Activated CD8-positive, alpha-beta memory T cell treated with anti-CD3 and anti-CD28 coated beads, Interleukin-2, amount 10 ng/mL, durations not matched to agents 7 days and 5 days (primary cell): ENCODE measurements around the gene CCM2. TPM values are rescaled to one million over a fixed set of nuclear protein-coding genes. Genes with fewer than 3 reads are reported as not detected.

Source experiments
- ATAC-seq: fragments of 150-1000 bp; cut with Tn5 transposase; one replicate; pipeline ENCODE4 v1.10.0; 2021; ENCODE audit warnings: moderate library complexity
- CTCF ChIA-PET: fragments of 350-600 bp; sonication (Branson Sonifier 250); formaldehyde crosslinking; loops from one replicate; lab custom pipeline; 2021; ENCODE audit warnings: antibody characterized with exemption; lab: Charles Lee
- DNase-seq: peaks from one replicate; pipeline ENCODE4 v3.0.0-alpha.2; 2020
- H3K27ac Mint-ChIP-seq: one replicate; pipeline ENCODE4 v1.8.0; 2021; ENCODE audit warnings: mild to moderate bottlenecking, mixed read lengths
- H3K27me3 Mint-ChIP-seq: one replicate; pipeline ENCODE4 v1.8.0; 2021; ENCODE audit warnings: mixed read lengths
- H3K36me3 Mint-ChIP-seq: one replicate; pipeline ENCODE4 v1.8.0; 2021; ENCODE audit warnings: mild to moderate bottlenecking, mixed read lengths
- H3K4me1 Mint-ChIP-seq: one replicate; pipeline ENCODE4 v1.8.0; 2021; ENCODE audit warnings: mixed read lengths
- H3K4me3 Mint-ChIP-seq: one replicate; pipeline ENCODE4 v1.8.0; 2021; ENCODE audit warnings: mild to moderate bottlenecking, moderate library complexity, mixed read lengths
- H3K9me3 Mint-ChIP-seq: one replicate; pipeline ENCODE4 v1.8.0; 2022; ENCODE audit warnings: low read depth, mixed read lengths
- total RNA-seq, 2 experiments: library from RNA; stranded (reverse); gene quantifications; one replicate each; pipeline ENCODE4 v1.2.3, GENCODE V29; 2021

Gene CCM2
- total RNA-seq, 2 experiments from 2014 or later, result 87.5 to 113 TPM

GRCh38 chr7:45061352-45061751 is 61.4 kb downstream of the CCM2 start:
- no peak for ATAC-seq
- no peaks in the 10 kb centered on the region for H3K9me3 Mint-ChIP-seq
- no peak overlapping the region for H3K4me3 Mint-ChIP-seq
- H3K27me3 Mint-ChIP-seq, result no peaks in the 10 kb centered on the region
- peaks cover 57% of the 10 kb centered on the region for H3K36me3 Mint-ChIP-seq
- CTCF ChIA-PET, result no interaction called here
- H3K27ac Mint-ChIP-seq, result peak overlapping the region; percentile 15
- no peak for DNase-seq
- H3K4me1 Mint-ChIP-seq, result peaks cover 24% of the 10 kb centered on the region

- H3K4me3 Mint-ChIP-seq, result no peak overlapping the region
- DNase-seq (no peak), ATAC-seq (no peak)
- no peaks in the 10 kb centered on the region for H3K27me3 Mint-ChIP-seq
- CTCF ChIA-PET, result no interaction called here
- H3K4me1 Mint-ChIP-seq, result peaks cover 24% of the 10 kb centered on the region
- H3K36me3 Mint-ChIP-seq, result peaks cover 58% of the 10 kb centered on the region
- peak overlapping the region; percentile 15 for H3K27ac Mint-ChIP-seq
- H3K9me3 Mint-ChIP-seq, result no peaks in the 10 kb centered on the region
Measured at GRCh38 chr7:45061806-45062425, 61.9 kb downstream of the CCM2 start.

GRCh38 chr7:45064047-45064725 is 64.2 kb downstream of the CCM2 start:
- peaks cover 28% of the 10 kb centered on the region for H3K4me1 Mint-ChIP-seq
- no peak for DNase-seq
- H3K4me3 Mint-ChIP-seq, result no peak overlapping the region
- CTCF ChIA-PET, result no interaction called here
- peaks cover 55% of the 10 kb centered on the region for H3K36me3 Mint-ChIP-seq
- ATAC-seq, result no peak
- no peaks in the 10 kb centered on the region for H3K9me3 Mint-ChIP-seq
- H3K27ac Mint-ChIP-seq, result no peak overlapping the region
- H3K27me3 Mint-ChIP-seq, result no peaks in the 10 kb centered on the region

GRCh38 chr7:45065031-45065995 is 65.3 kb downstream of the CCM2 start:
- CTCF ChIA-PET, result interaction anchor here (0.9 kb wide), 1 partner anchor 93 kb away, joined by 3 read pairs; no protein-coding TSS in a partner anchor
- Mint-ChIP-seq H3K4me3 (no peak overlapping the region), H3K9me3 (no peaks in the 10 kb centered on the region), H3K36me3 (peaks cover 57% of the 10 kb centered on the region), H3K4me1 (peaks cover 25% of the 10 kb centered on the region), H3K27ac (peak overlapping the region; percentile 58), H3K27me3 (no peaks in the 10 kb centered on the region)
- no peak for DNase-seq
- no peak for ATAC-seq

GRCh38 chr7:45066409-45066808 is 66.4 kb downstream of the CCM2 start:
- H3K27me3 Mint-ChIP-seq, result no peaks in the 10 kb centered on the region
- no peaks in the 10 kb centered on the region for H3K9me3 Mint-ChIP-seq
- DNase-seq (no peak), ATAC-seq (no peak)
- H3K36me3 Mint-ChIP-seq, result peaks cover 53% of the 10 kb centered on the region
- no peak overlapping the region for H3K4me3 Mint-ChIP-seq
- H3K4me1 Mint-ChIP-seq, result peaks cover 17% of the 10 kb centered on the region
- CTCF ChIA-PET, result interaction anchor here (0.9 kb wide), 1 partner anchor 94 kb away, joined by 3 read pairs; no protein-coding TSS in a partner anchor
- H3K27ac Mint-ChIP-seq, result no peak overlapping the region

GRCh38 chr7:45067582-45067981 is 67.6 kb downstream of the CCM2 start:
- H3K27ac Mint-ChIP-seq, result no peak overlapping the region
- H3K4me1 Mint-ChIP-seq, result peaks cover 10% of the 10 kb centered on the region
- H3K4me3 Mint-ChIP-seq, result no peak overlapping the region
- H3K36me3 Mint-ChIP-seq, result peaks cover 51% of the 10 kb centered on the region
- H3K9me3 Mint-ChIP-seq, result no peaks in the 10 kb centered on the region
- ATAC-seq (no peak), DNase-seq (no peak)
- CTCF ChIA-PET, result no interaction called here
- H3K27me3 Mint-ChIP-seq, result no peaks in the 10 kb centered on the region

GRCh38 chr7:45068236-45069023 is 68.4 kb downstream of the CCM2 start:
- Mint-ChIP-seq H3K36me3 (peaks cover 54% of the 10 kb centered on the region), H3K27me3 (no peaks in the 10 kb centered on the region), H3K4me3 (no peak overlapping the region), H3K27ac (no peak overlapping the region), H3K9me3 (no peaks in the 10 kb centered on the region), H3K4me1 (peaks cover 10% of the 10 kb centered on the region)
- no peak for ATAC-seq
- CTCF ChIA-PET, result interaction anchor here (1.3 kb wide), 1 partner anchor 67 kb away, joined by 4 read pairs; no protein-coding TSS in a partner anchor
- DNase-seq, result no peak

- Mint-ChIP-seq H3K4me3 (no peak overlapping the region), H3K27me3 (no peaks in the 10 kb centered on the region), H3K4me1 (peaks cover 10% of the 10 kb centered on the region), H3K36me3 (peaks cover 50% of the 10 kb centered on the region), H3K27ac (no peak overlapping the region), H3K9me3 (no peaks in the 10 kb centered on the region)
- CTCF ChIA-PET, result interaction anchor here (1.3 to 1.8 kb wide), 2 partner anchors 66 to 212 kb away, joined by 4 read pairs; no protein-coding TSS in a partner anchor
- ATAC-seq, result no peak
- DNase-seq, result no peak
Measured at GRCh38 chr7:45069444-45070253, 69.6 kb downstream of the CCM2 start.

- no peak for DNase-seq
- Mint-ChIP-seq H3K4me3 (no peak overlapping the region), H3K9me3 (no peaks in the 10 kb centered on the region), H3K4me1 (peaks cover 10% of the 10 kb centered on the region), H3K27ac (no peak overlapping the region), H3K36me3 (peaks cover 50% of the 10 kb centered on the region), H3K27me3 (no peaks in the 10 kb centered on the region)
- CTCF ChIA-PET, result interaction anchor here (1.8 kb wide), 1 partner anchor 212 kb away, joined by 4 read pairs; no protein-coding TSS in a partner anchor
- ATAC-seq, result no peak
Measured at GRCh38 chr7:45070254-45070642, 70.2 kb downstream of the CCM2 start.

- H3K4me3 Mint-ChIP-seq, result no peak overlapping the region
- H3K27ac Mint-ChIP-seq, result no peak overlapping the region
- no peak for DNase-seq
- CTCF ChIA-PET, result no interaction called here
- H3K9me3 Mint-ChIP-seq, result no peaks in the 10 kb centered on the region
- H3K36me3 Mint-ChIP-seq, result peaks cover 49% of the 10 kb centered on the region
- H3K4me1 Mint-ChIP-seq, result peaks cover 10% of the 10 kb centered on the region
- no peak for ATAC-seq
- H3K27me3 Mint-ChIP-seq, result no peaks in the 10 kb centered on the region
Measured at GRCh38 chr7:45071528-45071927, 71.5 kb downstream of the CCM2 start.

- ATAC-seq (no peak), DNase-seq (no peak)
- no peak overlapping the region for H3K4me3 Mint-ChIP-seq
- no peaks in the 10 kb centered on the region for H3K27me3 Mint-ChIP-seq
- CTCF ChIA-PET, result no interaction called here
- peaks cover 10% of the 10 kb centered on the region for H3K4me1 Mint-ChIP-seq
- H3K9me3 Mint-ChIP-seq, result no peaks in the 10 kb centered on the region
- peaks cover 48% of the 10 kb centered on the region for H3K36me3 Mint-ChIP-seq
- no peak overlapping the region for H3K27ac Mint-ChIP-seq
Measured at GRCh38 chr7:45072131-45073030, 72.4 kb downstream of the CCM2 start.
